Stomach (tissue), 9 donors: ENCODE measurements around the gene FUZ. TPM values are rescaled to one million over a fixed set of nuclear protein-coding genes. Genes with fewer than 3 reads are reported as not detected.

ENCODE experiments used
- DNase-seq, 2 donors: peaks; one replicate each; pipeline versions ENCODE4 v3.0.0 to v3.0.0-alpha.2; 2013 to 2019
- H3K27ac ChIP-seq, 5 donors: fragments of 200-600 bp in 4 of 5; sonication (generic) in 4 of 5; one replicate each; pipeline ENCODE4 v1.5.1; 2013 to 2019; ENCODE audit warnings: mild to moderate bottlenecking in 1 of 5, moderate library complexity in 1 of 5
- H3K27me3 ChIP-seq, 3 donors: fragments of 200-600 bp; sonication (generic); one replicate each; pipeline ENCODE4 v1.5.1; 2017 to 2019; ENCODE audit warnings: mixed run types in 1 of 3
- H3K36me3 ChIP-seq, 4 donors: fragments of 200-600 bp; sonication (generic); 1 replicate in 3 of 4; 2 replicates in 1 of 4; pipeline ENCODE4 v1.5.1; 2016 to 2019
- H3K4me1 ChIP-seq, 4 donors: fragments of 200-600 bp; sonication (generic); one replicate each; pipeline ENCODE4 v1.5.1; 2016 to 2019
- H3K4me3 ChIP-seq, 4 donors: fragments of 200-600 bp; sonication (generic) in 3 of 4; one replicate each; pipeline ENCODE4 v1.5.1; 2016 to 2019; ENCODE audit warnings: mild to moderate bottlenecking in 1 of 4
- H3K9me3 ChIP-seq, 4 donors: fragments of 200-600 bp; sonication (generic); one replicate each; pipeline ENCODE4 v1.5.1; 2016 to 2019
- CTCF ChIP-seq, 7 experiments: fragments of 450-650 bp in 4 of 7; fragments of 200-600 bp in 3 of 7; sonication (generic) in 3 of 7; IDR thresholded peaks; one replicate each; pipeline ENCODE4 v1.5.1; 2016 to 2019; ENCODE audit warnings: antibody characterized with exemption in 7 of 7, control low read depth in 2 of 7, mild to moderate bottlenecking in 1 of 7
- EP300 ChIP-seq: sonication (generic); formaldehyde crosslinking; IDR thresholded peaks from one replicate; pipeline ENCODE4 v1.6.1; 2017; ENCODE audit warnings: antibody characterized with exemption
- POLR2A ChIP-seq, 4 donors: fragments of 450-650 bp; IDR thresholded peaks; one replicate each; pipeline ENCODE4 v1.6.1; 2016; ENCODE audit warnings: antibody characterized with exemption in 4 of 4, control low read depth in 2 of 4, mild to moderate bottlenecking in 1 of 4, moderate library complexity in 1 of 4
- POLR2AphosphoS5 ChIP-seq, 3 donors: sonication (generic); formaldehyde crosslinking; IDR thresholded peaks; one replicate each; pipeline ENCODE4 v1.6.1; 2016; ENCODE audit warnings: antibody characterized with exemption in 3 of 3
- WGBS, 5 donors: extraction: QIAGEN DNeasy Blood & Tissue Kit in 3 of 5; methylation state at CpG; one replicate each; pipeline versions ENCODE4 v1.1.5 to v1.1.7; 2013 to 2018; 5-methylcytosine and 5-hydroxymethylcytosine counted together
- intact Hi-C: fragments of 100-400 bp; cut with DNase I; formaldehyde crosslinking; loops from one replicate; pipeline ENCODE4 v1.15.1; 2023; ENCODE audit warnings: low total_unique reads
- polyA plus RNA-seq, 3 donors: library from polyadenylated mRNA; stranded (reverse); fragments of 200-250 nt; gene quantifications; one replicate each; pipeline ENCODE4 v1.2.3, GENCODE V29; 2013
- total RNA-seq, 5 donors: library from RNA; depleted of rRNA; stranded (reverse); fragments of >200 nt; gene quantifications; one replicate each; pipeline versions ENCODE4 v1.1.0 to v1.2.3, GENCODE V29; 2014 to 2016
- donor health status: healthy with polysubstance abuse.
- donor health status: Bipolar disorder and iron deficiency.
- donor health status: healthy.

FUZ gene
- total and polyA plus RNA-seq, 8 donors: 1.2 to 37.4 (median 15.5) TPM

DNA sequence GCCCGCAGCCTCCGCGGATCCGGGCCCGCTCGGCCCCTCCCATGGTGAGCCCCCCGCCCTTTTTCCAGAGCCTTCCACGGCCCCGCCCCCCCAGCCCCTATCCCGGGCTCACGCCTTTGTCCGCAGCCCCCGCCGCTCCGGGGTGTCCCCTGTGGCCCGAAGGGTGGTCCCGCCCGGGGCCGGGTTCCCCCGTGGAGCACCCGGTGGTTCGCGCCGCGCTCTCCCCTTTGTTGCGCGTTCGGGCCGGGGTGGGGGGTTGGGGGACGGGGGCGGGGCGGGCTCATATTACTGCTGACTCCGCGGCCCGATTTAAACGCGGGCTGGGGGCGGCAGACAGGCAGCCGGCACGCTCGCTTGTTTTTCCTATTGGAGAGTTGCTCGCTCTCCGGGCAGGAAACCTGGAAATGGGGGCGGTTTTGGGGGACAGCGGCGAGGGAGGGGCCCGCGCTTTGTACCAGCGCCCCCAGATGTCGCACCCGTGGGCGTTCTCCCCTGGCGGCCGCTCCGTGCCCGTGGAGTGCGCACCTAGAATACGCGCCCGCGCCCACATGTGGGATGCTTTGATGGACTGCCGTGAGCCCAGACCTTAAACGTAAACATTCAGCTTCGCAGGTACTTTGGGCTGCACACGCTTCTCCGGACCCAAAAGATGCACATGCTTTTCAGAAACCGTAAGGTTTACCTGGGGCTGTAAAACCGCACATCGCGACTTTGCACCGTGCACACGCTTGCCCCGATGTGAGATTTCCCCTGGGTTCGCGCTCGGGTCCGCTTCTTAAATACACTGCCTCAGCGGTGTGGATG lies 38.6 kb upstream of the FUZ start:
- Histone ChIP-seq H3K36me3 (peaks cover 21 to 27% (median 26%) of the 10 kb centered on the region in 4 donors), H3K27me3 (no peaks in the 10 kb centered on the region), H3K4me3 (peak overlapping the region; percentile 97 to 99 (median 97)), H3K9me3 (no peaks in the 10 kb centered on the region), H3K27ac (peak overlapping the region; percentile 98 to 100 (median 100)), H3K4me1 (peaks cover 15 to 57% (median 44%) of the 10 kb centered on the region in 4 donors)
- TF ChIP-seq EP300 (no peak), POLR2AphosphoS5 (IDR thresholded peaks at IDR 0.05) (no peak), POLR2A (IDR thresholded peaks at IDR 0.05) (no peak), CTCF (IDR thresholded peaks at IDR 0.05) (no peak)
- intact Hi-C loops: no loop called here
- peak in 1 of 2 donors; percentile 72 for DNase-seq
- 1 to 3% (median 2%) methylated on average over 22 to 77 of the region's 78 CpGs for WGBS, 5 donors

- intact Hi-C loops: no loop called here
- no peaks in the 10 kb centered on the region for H3K27me3 ChIP-seq
- no peaks in the 10 kb centered on the region for H3K9me3 ChIP-seq
- WGBS, 5 donors: 0 to 4% (median 1%) methylated on average over 40 to 97 of the region's 98 CpGs
- peak; percentile 94 to 96 for DNase-seq
- H3K27ac ChIP-seq: peak within 1 kb of the TSS; percentile 98 to 100 (median 100)
- peaks cover 15 to 57% (median 44%) of the 10 kb centered on the region in 4 donors for H3K4me1 ChIP-seq
- TF ChIP-seq EP300 (no peak), POLR2AphosphoS5 (IDR thresholded peaks at IDR 0.05) (peak; percentile 83 to 91 (median 84)), CTCF (IDR thresholded peaks at IDR 0.05) (no peak)
- peak within 1 kb of the TSS; percentile 97 to 99 (median 97) for H3K4me3 ChIP-seq
- H3K36me3 ChIP-seq: peaks cover 12 to 18% (median 16%) of the 10 kb centered on the region in 4 donors
Measured at GRCh38 chr19:49850487-49851342, 37.6 kb upstream of the FUZ start, which contains the start of gene PTOV1. PTOV1 (plus strand) TSS chr19:49851159.

- TF ChIP-seq POLR2A (IDR thresholded peaks at IDR 0.05) (no peak), EP300 (no peak), POLR2AphosphoS5 (IDR thresholded peaks at IDR 0.05) (no peak), CTCF (IDR thresholded peaks at IDR 0.05) (no peak)
Measured at GRCh38 chr19:49850221-49850486, 37.1 kb upstream of the FUZ start.

More at GRCh38 chr19:49850221-49850486, 37.1 kb upstream of the FUZ start:
- DNase-seq: no peak
- H3K9me3 ChIP-seq: no peaks in the 10 kb centered on the region
- H3K27ac ChIP-seq: peak overlapping the region; percentile 98 to 100 (median 100)
- no peaks in the 10 kb centered on the region for H3K27me3 ChIP-seq
- WGBS, 5 donors: 53 to 58% (median 54%) methylated on average over 12 of the region's 12 CpGs
- H3K36me3 ChIP-seq: peaks cover 7 to 12% (median 11%) of the 10 kb centered on the region in 4 donors
- intact Hi-C loops: no loop called here
- H3K4me1 ChIP-seq: peaks cover 15 to 55% (median 44%) of the 10 kb centered on the region in 4 donors
- peak overlapping the region; percentile 97 to 99 (median 97) for H3K4me3 ChIP-seq
